SU-DHL-6 (cell line): Measurements from ENCODE around the gene MIF4GD.

ENCODE experiments used
- H2AFZ ChIP-seq: fragments of 200-600 bp; sonication (generic); 2 replicates; pipeline ENCODE4 v1.6.1; 2014; ENCODE audit warnings: low read depth, mild to moderate bottlenecking, moderate library complexity, mixed read lengths, antibody characterized with exemption, low read length; ENCODE audit not compliant: severe bottlenecking
- H3F3A ChIP-seq: fragments of 200-600 bp; shearing (Covaris generic); 2 replicates; pipeline ENCODE4 v1.6.0; 2016; ENCODE audit warnings: antibody characterized with exemption, mild to moderate bottlenecking; ENCODE audit not compliant: insufficient read depth
- H3K27ac ChIP-seq: fragments of 200-600 bp; sonication (generic); 2 replicates; pipeline ENCODE4 v1.5.1; 2016; ENCODE audit warnings: low read depth, mild to moderate bottlenecking, low read length, moderate library complexity, mixed read lengths
- H3K27me3 ChIP-seq: fragments of 200-600 bp; sonication (generic), shearing (Covaris generic); 2 replicates; pipeline ENCODE4 v1.6.0; 2014; ENCODE audit warnings: mild to moderate bottlenecking, low read length
- H3K36me3 ChIP-seq: fragments of 200-600 bp; sonication (generic); 2 replicates; pipeline ENCODE4 v1.6.1; 2014; ENCODE audit warnings: mild to moderate bottlenecking, low read length, mixed read lengths
- H3K4me2 ChIP-seq: fragments of 300-600, 200-600 bp; shearing (Covaris generic), sonication (generic); 2 replicates; pipeline ENCODE4 v1.6.0; 2014; ENCODE audit warnings: low read length, low read depth, mild to moderate bottlenecking; ENCODE audit not compliant: poor library complexity, severe bottlenecking
- H3K4me3 ChIP-seq: fragments of 200-600 bp; sonication (generic); 2 replicates; pipeline ENCODE4 v1.5.1; 2014; ENCODE audit warnings: antibody characterized with exemption, low read length, mild to moderate bottlenecking, mixed read lengths; ENCODE audit not compliant: insufficient read depth, poor library complexity, severe bottlenecking
- H3K79me2 ChIP-seq: fragments of 200-600 bp; sonication (generic); 2 replicates; pipeline ENCODE4 v1.6.1; 2014; ENCODE audit warnings: mild to moderate bottlenecking, low read length, moderate library complexity; ENCODE audit not compliant: insufficient read depth
- H3K9ac ChIP-seq: fragments of 200-600 bp; sonication (generic); 2 replicates; pipeline ENCODE4 v1.7.0; 2014; ENCODE audit warnings: mild to moderate bottlenecking, low read length
- H3K9me2 ChIP-seq: fragments of 200-600 bp; sonication (generic); replicated peaks from 2 replicates; pipeline ENCODE4 v1.6.1; 2014; ENCODE audit warnings: low read length; ENCODE audit not compliant: insufficient read depth
- H3K9me3 ChIP-seq: fragments of 200-600 bp; sonication (generic); 2 replicates; pipeline ENCODE4 v1.6.1; 2014; ENCODE audit warnings: low read length, mixed read lengths; ENCODE audit not compliant: insufficient read depth
- H4K20me1 ChIP-seq: fragments of 200-600 bp; sonication (generic); 2 replicates; pipeline ENCODE4 v1.6.1; 2014; ENCODE audit warnings: low read depth, mild to moderate bottlenecking, antibody characterized with exemption, low read length, moderate library complexity, mixed read lengths
- CTCF ChIP-seq: fragments of 200-600 bp; sonication (generic); IDR thresholded peaks from one replicate; pipeline ENCODE4 v1.5.1; 2017; ENCODE audit warnings: antibody characterized with exemption, mild to moderate bottlenecking, low read length, moderate library complexity; ENCODE audit not compliant: insufficient read depth, poor library complexity, severe bottlenecking
- EZH2phosphoT487 ChIP-seq: fragments of 200-600 bp; sonication (generic), shearing (Covaris generic); conservative IDR thresholded peaks from 2 replicates; pipeline ENCODE4 v1.6.1; 2018; ENCODE audit warnings: mild to moderate bottlenecking, antibody characterized with exemption, low read length, moderate library complexity, mixed read lengths

Gene MIF4GD

GRCh38 chr17:75239214-75239613, 31.8 kb downstream of the MIF4GD start:
- Histone ChIP-seq H4K20me1 (no peaks in the 10 kb centered on the region), H3K79me2 (no peaks in the 10 kb centered on the region), H3K9me2 (no peaks in the 10 kb centered on the region), H3K27me3 (no peaks in the 10 kb centered on the region), H3K9me3 (no peaks in the 10 kb centered on the region), H3K27ac (no peak overlapping the region), H3F3A (peaks cover 6% of the 10 kb centered on the region; the same call in 1 of the 2 replicates), H2AFZ (no peak overlapping the region), H3K4me3 (no peak overlapping the region), H3K4me2 (no peak overlapping the region), H3K36me3 (peaks cover 4% of the 10 kb centered on the region; the same call in 1 of the 2 replicates), H3K9ac (no peak overlapping the region)
- TF ChIP-seq CTCF (no peak), EZH2phosphoT487 (no peak)

- Histone ChIP-seq H3K4me3 (no peak overlapping the region), H3K4me2 (no peak overlapping the region), H2AFZ (no peak overlapping the region), H3K27me3 (no peaks in the 10 kb centered on the region), H3K79me2 (no peaks in the 10 kb centered on the region), H3K9me3 (no peaks in the 10 kb centered on the region), H3F3A (peaks cover 6% of the 10 kb centered on the region; the same call in 1 of the 2 replicates), H4K20me1 (no peaks in the 10 kb centered on the region), H3K27ac (no peak overlapping the region), H3K36me3 (peaks cover 4% of the 10 kb centered on the region; the same call in 1 of the 2 replicates), H3K9ac (no peak overlapping the region), H3K9me2 (no peaks in the 10 kb centered on the region)
- TF ChIP-seq EZH2phosphoT487 (no peak), CTCF (peak; percentile 89)
Observed at GRCh38 chr17:75238684-75239191, 32.3 kb downstream of the MIF4GD start.

- Histone ChIP-seq H4K20me1 (no peaks in the 10 kb centered on the region), H3K4me3 (no peak overlapping the region), H2AFZ (no peak overlapping the region), H3F3A (peaks cover 6% of the 10 kb centered on the region; the same call in 1 of the 2 replicates), H3K9ac (no peak overlapping the region), H3K27ac (no peak overlapping the region), H3K4me2 (no peak overlapping the region), H3K79me2 (no peaks in the 10 kb centered on the region), H3K36me3 (peaks cover 4% of the 10 kb centered on the region; the same call in 1 of the 2 replicates), H3K9me2 (no peaks in the 10 kb centered on the region), H3K27me3 (no peaks in the 10 kb centered on the region), H3K9me3 (no peaks in the 10 kb centered on the region)
- TF ChIP-seq EZH2phosphoT487 = no peak
Observed at GRCh38 chr17:75238020-75238580, 32.9 kb downstream of the MIF4GD start.
